HCT116 (cell line): Measurements from ENCODE around the gene INO80. TPM values are rescaled to one million over a fixed set of nuclear protein-coding genes. Genes with fewer than 3 reads are reported as not detected.

Source experiments
- ATAC-seq: fragments of 200-7000 bp; cut with Tn5 transposase; 2 replicates; pipeline ENCODE4 v1.9.1; 2020; ENCODE audit warnings: mild to moderate bottlenecking, moderate library complexity
- BruUV-seq: library from RNA; stranded (reverse); fragments of 400-500 nt; replicated peaks from 2 replicates; lab custom pipeline; 2021; lab: Mats Ljungman, UMichigan
- CTCF ChIA-PET: fragments of 300-600 bp; sonication (Branson Sonifier 250); formaldehyde crosslinking; loops from one replicate; lab custom pipeline; 2021; ENCODE audit warnings: antibody characterized with exemption; lab: Charles Lee
- POLR2A ChIA-PET: fragments of 300-600, 350-600 bp; sonication (Branson Sonifier 250); formaldehyde crosslinking; loops from one replicate; lab custom pipeline; 2021; ENCODE audit warnings: antibody characterized with exemption; lab: Charles Lee
- RAD21 ChIA-PET, 2 experiments: fragments of 300-600 bp; sonication (Branson Sonifier 250); formaldehyde crosslinking; loops; one replicate each; lab custom pipeline; 2023; ENCODE audit warnings: low total read pairs in 2 of 2; ENCODE audit not compliant: uncharacterized antibody in 2 of 2, unreplicated experiment in 2 of 2, low non-redundant PET in 1 of 2; lab: Charles Lee
- DNase-seq: peaks from one replicate; pipeline ENCODE4 v3.0.0-alpha.2; 2010; ENCODE audit warnings: low read depth, low spot score
- H2AFZ ChIP-seq: fragments of 200-600 bp; shearing (Covaris generic), sonication (generic); 2 replicates; pipeline ENCODE4 v1.6.1; 2017; ENCODE audit warnings: low read depth, mixed run types, mixed read lengths, antibody characterized with exemption, low read length; ENCODE audit not compliant: poor library complexity, severe bottlenecking
- H3K27ac ChIP-seq: 2 replicates; pipeline ENCODE4 v1.5.1; 2012; ENCODE audit warnings: low read depth, low read length
- H3K27me3 ChIP-seq: fragments of 200-600 bp; sonication (generic); 2 replicates; pipeline ENCODE4 v1.6.1; 2016; ENCODE audit warnings: mixed run types, low read length, mixed read lengths; ENCODE audit not compliant: insufficient read depth
- H3K36me3 ChIP-seq, 2 experiments: fragments of 200-500 bp in 1 of 2; fragments of 200-600 bp in 1 of 2; sonication (Bioruptor generic) in 1 of 2; sonication (generic) in 1 of 2; 2 replicates each; pipeline versions ENCODE4 v1.5.1 to v1.6.1; 2014 to 2016; ENCODE audit warnings: low read length in 2 of 2, inconsistent platforms in 1 of 2, mixed read lengths in 1 of 2, mixed run types in 1 of 2; ENCODE audit not compliant: insufficient read depth in 2 of 2, control insufficient read depth in 1 of 2
- H3K4me1 ChIP-seq, 2 experiments: fragments of 200-600 bp in 1 of 2; sonication (generic) in 1 of 2; 2 replicates each; pipeline versions ENCODE4 v1.5.1 to v1.6.1; 2012 to 2017; ENCODE audit warnings: low read length in 2 of 2, inconsistent platforms in 1 of 2, mild to moderate bottlenecking in 1 of 2, mixed read lengths in 1 of 2, mixed run types in 1 of 2, moderate library complexity in 1 of 2; ENCODE audit not compliant: insufficient read depth in 2 of 2, control insufficient read depth in 1 of 2
- H3K4me2 ChIP-seq: fragments of 200-600 bp; sonication (generic); 2 replicates; pipeline ENCODE4 v1.6.1; 2017; ENCODE audit warnings: mixed run types, low read length, mixed read lengths
- H3K4me3 ChIP-seq, 2 experiments: fragments of 200-600 bp in 1 of 2; sonication (generic) in 1 of 2; replicated peaks in 1 of 2; 2 replicates each; pipeline ENCODE4 v1.5.1; 2011 to 2016; ENCODE audit warnings: low read length in 2 of 2, control low read depth in 1 of 2, low read depth in 1 of 2, mild to moderate bottlenecking in 1 of 2, mixed read lengths in 1 of 2, mixed run types in 1 of 2
- H3K79me2 ChIP-seq: fragments of 200-600 bp; sonication (generic); 2 replicates; pipeline ENCODE4 v1.6.1; 2017; ENCODE audit warnings: mild to moderate bottlenecking, mixed run types, low read length, moderate library complexity, mixed read lengths; ENCODE audit not compliant: insufficient read depth
- H3K9ac ChIP-seq: fragments of 200-600 bp; sonication (generic); 2 replicates; pipeline ENCODE4 v1.6.1; 2016; ENCODE audit warnings: low read length, mixed read lengths
- H3K9me2 ChIP-seq: fragments of 200-600 bp; sonication (generic), shearing (Covaris generic); 2 replicates; pipeline ENCODE4 v1.6.1; 2017; ENCODE audit warnings: mixed run types, mild to moderate bottlenecking, moderate library complexity; ENCODE audit not compliant: insufficient read depth
- H3K9me3 ChIP-seq, 2 experiments: fragments of 200-500 bp in 1 of 2; fragments of 200-600 bp in 1 of 2; sonication (Bioruptor generic) in 1 of 2; sonication (generic) in 1 of 2; 2 replicates each; pipeline ENCODE4 v1.6.1; 2014 to 2017; ENCODE audit warnings: low read length in 2 of 2, mixed read lengths in 2 of 2, inconsistent platforms in 1 of 2, low read depth in 1 of 2, mild to moderate bottlenecking in 1 of 2, mixed run types in 1 of 2, moderate library complexity in 1 of 2; ENCODE audit not compliant: control insufficient read depth in 1 of 2, insufficient read depth in 1 of 2
- H4K20me1 ChIP-seq: fragments of 200-600 bp; sonication (generic), shearing (Covaris generic); 2 replicates; pipeline ENCODE4 v1.6.1; 2017; ENCODE audit warnings: mixed run types, mild to moderate bottlenecking, moderate library complexity; ENCODE audit not compliant: insufficient read depth
- CBX3 ChIP-seq: IDR thresholded peaks from 2 replicates; pipeline ENCODE4 v1.6.1; 2012; ENCODE audit warnings: low read depth
- CEBPB ChIP-seq: IDR thresholded peaks from 2 replicates; pipeline ENCODE4 v1.6.1; 2012; ENCODE audit warnings: low read depth
- EGR1 ChIP-seq: IDR thresholded peaks from 2 replicates; pipeline ENCODE4 v1.6.1; 2012; ENCODE audit warnings: low read depth
- ELF1 ChIP-seq: IDR thresholded peaks from 2 replicates; pipeline ENCODE4 v1.6.1; 2012; ENCODE audit warnings: low read depth, borderline replicate concordance
- EZH2 ChIP-seq: fragments of 200-600 bp; sonication (generic); IDR thresholded peaks from 2 replicates; pipeline ENCODE4 v1.6.1; 2017; ENCODE audit warnings: antibody characterized with exemption, mixed run types
- EZH2phosphoT487 ChIP-seq: fragments of 200-600 bp; IDR thresholded peaks from 2 replicates; pipeline ENCODE4 v1.6.1; 2018; ENCODE audit warnings: antibody characterized with exemption, borderline replicate concordance
- JUND ChIP-seq: IDR thresholded peaks from 2 replicates; pipeline ENCODE4 v1.6.1; 2012
- MAX ChIP-seq: IDR thresholded peaks from 2 replicates; pipeline ENCODE4 v1.6.1; 2012
- POLR2A ChIP-seq: IDR thresholded peaks from 2 replicates; pipeline ENCODE4 v1.7.0; 2011; ENCODE audit warnings: borderline replicate concordance; ENCODE audit not compliant: insufficient read depth, insufficient read length; ENCODE audit errors: extremely low read depth
- POLR2AphosphoS5 ChIP-seq: IDR thresholded peaks from 2 replicates; pipeline ENCODE4 v1.6.1; 2011; ENCODE audit warnings: mild to moderate bottlenecking, low read depth, low read length, moderate library complexity
- REST ChIP-seq: IDR thresholded peaks from 2 replicates; pipeline ENCODE4 v1.6.1; 2012; ENCODE audit warnings: low read depth
- SIN3A ChIP-seq: IDR thresholded peaks from 2 replicates; pipeline ENCODE4 v1.6.1; 2012; ENCODE audit warnings: low read depth
- SP1 ChIP-seq: IDR thresholded peaks from 2 replicates; pipeline ENCODE4 v1.6.1; 2012; ENCODE audit warnings: low read depth
- SRF ChIP-seq: IDR thresholded peaks from 2 replicates; pipeline ENCODE4 v1.6.1; 2012; ENCODE audit warnings: low read depth
- TCF7L2 ChIP-seq: IDR thresholded peaks from 2 replicates; pipeline ENCODE4 v1.7.0; 2011; ENCODE audit warnings: borderline replicate concordance, inconsistent platforms; ENCODE audit not compliant: insufficient read depth, insufficient read length; ENCODE audit errors: extremely low read depth
- YY1 ChIP-seq: IDR thresholded peaks from 2 replicates; pipeline ENCODE4 v1.6.1; 2011; ENCODE audit warnings: low read length, low read depth, moderate library complexity, mild to moderate bottlenecking; ENCODE audit not compliant: insufficient replicate concordance; ENCODE audit errors: extremely low read depth
- ZNF274 ChIP-seq: fragments of 200-500 bp; sonication (Bioruptor generic); IDR thresholded peaks from 2 replicates; pipeline ENCODE4 v1.6.1; 2014; ENCODE audit warnings: mild to moderate bottlenecking, low read depth, low read length, inconsistent platforms
- intact Hi-C: fragments of 100-400 bp; cut with micrococcal nuclease; formaldehyde crosslinking; loops from 2 replicates; pipeline ENCODE4 v1.10.0; 2022
- total RNA-seq: library from RNA; stranded (reverse); gene quantifications from one replicate; pipeline ENCODE4 v1.2.1, GENCODE V29; 2021; ENCODE audit not compliant: unreplicated experiment
- TF ChIP-seq, protein P1 (sequence below): IDR thresholded peaks from 2 replicates; pipeline ENCODE4 v1.6.1; 2011; ENCODE audit warnings: mild to moderate bottlenecking, low read length, moderate library complexity; ENCODE audit not compliant: insufficient replicate concordance; ENCODE audit errors: extremely low read depth

Gene INO80
- total RNA-seq, 1 experiment from 2014 or later, result 28.2 TPM

DNA sequence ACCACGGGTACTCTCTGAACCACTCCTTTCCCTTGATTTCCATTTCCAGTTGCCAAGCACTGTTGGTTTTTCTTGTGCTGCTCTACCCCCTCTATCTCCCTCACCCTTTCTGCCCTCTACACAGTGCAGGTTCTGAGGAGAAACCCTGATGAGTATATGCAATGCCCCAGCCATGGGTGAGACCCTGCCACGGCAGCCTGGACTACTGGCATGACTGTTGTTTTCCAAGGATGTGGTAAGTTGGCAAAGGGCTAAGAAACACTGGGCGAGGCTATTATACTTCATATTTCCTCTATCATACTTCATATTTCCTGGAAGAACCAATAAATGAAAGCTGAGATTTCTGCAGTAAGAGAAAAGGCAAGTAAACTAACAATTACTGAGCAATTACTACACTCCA is 134.9 kb downstream of the INO80 start (continued):
- TF ChIP-seq TCF7L2, result no peak
- no peak for TF ChIP-seq ZNF274

DNA sequence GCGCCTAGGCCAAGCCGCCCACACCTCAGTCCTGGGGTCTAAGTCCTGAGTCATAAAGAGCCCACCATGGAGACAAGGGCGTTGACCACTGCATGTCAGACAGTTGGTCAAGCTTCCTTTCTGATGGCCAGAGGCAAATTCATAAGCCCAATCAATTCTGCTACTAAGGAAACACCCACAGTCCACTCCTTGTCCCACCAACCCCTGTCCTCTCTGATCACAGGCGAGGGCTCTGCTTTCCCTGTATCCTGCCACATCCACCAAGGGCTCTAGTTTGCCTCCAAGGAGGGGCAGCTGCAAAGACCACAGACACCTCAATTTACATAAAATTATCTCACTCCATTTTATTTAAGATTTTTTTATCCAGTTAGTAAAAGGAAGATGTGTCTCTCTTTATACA is 137.5 kb downstream of the INO80 start:
- H2AFZ ChIP-seq, result no peak overlapping the region
- H3K4me1 ChIP-seq, result no peaks in the 10 kb centered on the region
- H4K20me1 ChIP-seq, result no peaks in the 10 kb centered on the region
- intact Hi-C loops, result no loop called here
- DNase-seq, result no peak
- CTCF ChIA-PET, result no interaction called here
- H3K36me3 ChIP-seq, result peaks cover 46 to 67% of the 10 kb centered on the region in 2 experiments
- H3K9me2 ChIP-seq, result no peaks in the 10 kb centered on the region
- TF ChIP-seq CEBPB (no peak), ELF1 (no peak), SRF (no peak), REST (no peak), SIN3A (no peak), POLR2A (no peak), ZNF274 (no peak), MAX (no peak), JUND (no peak), YY1 (no peak), EZH2phosphoT487 (no peak), EGR1 (no peak), SP1 (no peak), EZH2 (no peak), POLR2AphosphoS5 (no peak), CBX3 (no peak)
- TF ChIP-seq, protein P1, sequence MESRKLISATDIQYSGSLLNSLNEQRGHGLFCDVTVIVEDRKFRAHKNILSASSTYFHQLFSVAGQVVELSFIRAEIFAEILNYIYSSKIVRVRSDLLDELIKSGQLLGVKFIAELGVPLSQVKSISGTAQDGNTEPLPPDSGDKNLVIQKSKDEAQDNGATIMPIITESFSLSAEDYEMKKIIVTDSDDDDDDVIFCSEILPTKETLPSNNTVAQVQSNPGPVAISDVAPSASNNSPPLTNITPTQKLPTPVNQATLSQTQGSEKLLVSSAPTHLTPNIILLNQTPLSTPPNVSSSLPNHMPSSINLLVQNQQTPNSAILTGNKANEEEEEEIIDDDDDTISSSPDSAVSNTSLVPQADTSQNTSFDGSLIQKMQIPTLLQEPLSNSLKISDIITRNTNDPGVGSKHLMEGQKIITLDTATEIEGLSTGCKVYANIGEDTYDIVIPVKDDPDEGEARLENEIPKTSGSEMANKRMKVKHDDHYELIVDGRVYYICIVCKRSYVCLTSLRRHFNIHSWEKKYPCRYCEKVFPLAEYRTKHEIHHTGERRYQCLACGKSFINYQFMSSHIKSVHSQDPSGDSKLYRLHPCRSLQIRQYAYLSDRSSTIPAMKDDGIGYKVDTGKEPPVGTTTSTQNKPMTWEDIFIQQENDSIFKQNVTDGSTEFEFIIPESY, result no peak
- no peak for ATAC-seq
- RAD21 ChIA-PET, result no interaction called here
- H3K9me3 ChIP-seq, result no peaks in the 10 kb centered on the region
- no peak overlapping the region for H3K27ac ChIP-seq
- POLR2A ChIA-PET, result no interaction called here
- H3K79me2 ChIP-seq, result no peaks in the 10 kb centered on the region
- H3K9ac ChIP-seq, result no peak overlapping the region
- no peak overlapping the region for H3K4me2 ChIP-seq
- no peaks in the 10 kb centered on the region for H3K27me3 ChIP-seq
- no peak overlapping the region for H3K4me3 ChIP-seq
- BruUV-seq, result no TSS peak
